Naive thymus-derived CD4-positive, alpha-beta T cell (primary cell): Measurements from ENCODE around the gene ISG20L2. TPM values are rescaled to one million over a fixed set of nuclear protein-coding genes. Genes with fewer than 3 reads are reported as not detected.

Experiments
- ATAC-seq: fragments of 150-1000 bp; cut with Tn5 transposase; 2 replicates; pipeline ENCODE4 v1.10.0; 2021; ENCODE audit warnings: mild to moderate bottlenecking, moderate library complexity
- CTCF ChIA-PET: fragments of 350-600 bp; sonication (Branson Sonifier 250); formaldehyde crosslinking; loops from one replicate; lab custom pipeline; 2021; ENCODE audit warnings: antibody characterized with exemption; lab: Charles Lee
- POLR2A ChIA-PET: fragments of 350-600 bp; sonication (Branson Sonifier 250); formaldehyde crosslinking; loops from one replicate; lab custom pipeline; 2021; ENCODE audit warnings: antibody characterized with exemption, inconsistent platforms; lab: Charles Lee
- DNase-seq, 9 donors: peaks; one replicate each; pipeline versions ENCODE4 v3.0.0 to v3.0.0-alpha.2; 2020 to 2022; ENCODE audit warnings: mixed read lengths in 1 of 9
- H3K27ac ChIP-seq: one replicate; pipeline ENCODE4 v1.7.0; 2013; ENCODE audit warnings: mild to moderate bottlenecking, low read depth, low read length, moderate library complexity
- H3K27me3 ChIP-seq, 2 donors: one replicate each; pipeline ENCODE4 v1.7.0; 2013; ENCODE audit warnings: low read length in 2 of 2, mild to moderate bottlenecking in 2 of 2, moderate library complexity in 2 of 2; ENCODE audit not compliant: control insufficient read depth in 2 of 2, insufficient read depth in 2 of 2
- H3K36me3 ChIP-seq, 3 experiments: 1 replicate in 2 of 3; 2 replicates in 1 of 3; pipeline ENCODE4 v1.7.0; 2013; ENCODE audit warnings: low read length in 3 of 3, mild to moderate bottlenecking in 3 of 3, moderate library complexity in 1 of 3; ENCODE audit not compliant: insufficient read depth in 3 of 3, control insufficient read depth in 2 of 3
- H3K4me1 ChIP-seq, 2 donors: one replicate each; pipeline ENCODE4 v1.7.0; 2013; ENCODE audit warnings: low read length in 2 of 2, mild to moderate bottlenecking in 2 of 2, moderate library complexity in 1 of 2; ENCODE audit not compliant: control insufficient read depth in 2 of 2, insufficient read depth in 2 of 2
- H3K4me3 ChIP-seq: 2 replicates; pipeline ENCODE4 v1.7.0; 2013; ENCODE audit warnings: mild to moderate bottlenecking, low read length
- H3K9me3 ChIP-seq, 3 experiments: 1 replicate in 2 of 3; 2 replicates in 1 of 3; pipeline ENCODE4 v1.7.0; 2013; ENCODE audit warnings: low read length in 3 of 3; ENCODE audit not compliant: control insufficient read depth in 2 of 3
- H3K27ac Mint-ChIP-seq, 9 donors: one replicate each; pipeline ENCODE4 v1.8.0; 2020 to 2022; ENCODE audit warnings: mixed read lengths in 9 of 9, mild to moderate bottlenecking in 8 of 9, moderate library complexity in 5 of 9, inconsistent platforms in 2 of 9
- H3K27me3 Mint-ChIP-seq, 5 donors: one replicate each; pipeline ENCODE4 v1.8.0; 2021 to 2022; ENCODE audit warnings: mixed read lengths in 5 of 5, mild to moderate bottlenecking in 1 of 5
- H3K36me3 Mint-ChIP-seq, 5 donors: one replicate each; pipeline ENCODE4 v1.8.0; 2020 to 2022; ENCODE audit warnings: mixed read lengths in 5 of 5, mild to moderate bottlenecking in 3 of 5, inconsistent platforms in 1 of 5
- H3K4me1 Mint-ChIP-seq, 7 donors: one replicate each; pipeline ENCODE4 v1.8.0; 2020 to 2022; ENCODE audit warnings: mixed read lengths in 7 of 7, mild to moderate bottlenecking in 3 of 7, inconsistent platforms in 1 of 7
- H3K4me3 Mint-ChIP-seq, 10 donors: one replicate each; pipeline ENCODE4 v1.8.0; 2020 to 2022; ENCODE audit warnings: mild to moderate bottlenecking in 10 of 10, mixed read lengths in 10 of 10, moderate library complexity in 6 of 10, inconsistent platforms in 2 of 10
- H3K9me3 Mint-ChIP-seq, 11 donors: one replicate each; pipeline ENCODE4 v1.8.0; 2020 to 2022; ENCODE audit warnings: mixed read lengths in 11 of 11, mild to moderate bottlenecking in 4 of 11, inconsistent platforms in 1 of 11, moderate library complexity in 1 of 11
- intact Hi-C, 2 donors: fragments of 100-400 bp; cut with micrococcal nuclease; formaldehyde crosslinking; loops; one replicate each; pipeline ENCODE4 v1.15.1; 2023
- polyA plus RNA-seq, 2 donors: library from polyadenylated mRNA; unstranded; fragments of 300-500 nt; fragmentation: Illumina TruSeq; gene quantifications; one replicate each; pipeline ENCODE4 v1.2.3, GENCODE V29; 2021
- total RNA-seq, 6 experiments: library from RNA in 5 of 6; stranded (reverse) in 5 of 6; gene quantifications; 1 replicate in 5 of 6; 2 replicates in 1 of 6; pipeline ENCODE4 v1.2.3 and lab custom pipeline; 2021 to 2026

Gene ISG20L2
- total and polyA plus RNA-seq, 7 experiments from 2014 or later, result 15.3 to 59.9 (median 45.0) TPM

DNA sequence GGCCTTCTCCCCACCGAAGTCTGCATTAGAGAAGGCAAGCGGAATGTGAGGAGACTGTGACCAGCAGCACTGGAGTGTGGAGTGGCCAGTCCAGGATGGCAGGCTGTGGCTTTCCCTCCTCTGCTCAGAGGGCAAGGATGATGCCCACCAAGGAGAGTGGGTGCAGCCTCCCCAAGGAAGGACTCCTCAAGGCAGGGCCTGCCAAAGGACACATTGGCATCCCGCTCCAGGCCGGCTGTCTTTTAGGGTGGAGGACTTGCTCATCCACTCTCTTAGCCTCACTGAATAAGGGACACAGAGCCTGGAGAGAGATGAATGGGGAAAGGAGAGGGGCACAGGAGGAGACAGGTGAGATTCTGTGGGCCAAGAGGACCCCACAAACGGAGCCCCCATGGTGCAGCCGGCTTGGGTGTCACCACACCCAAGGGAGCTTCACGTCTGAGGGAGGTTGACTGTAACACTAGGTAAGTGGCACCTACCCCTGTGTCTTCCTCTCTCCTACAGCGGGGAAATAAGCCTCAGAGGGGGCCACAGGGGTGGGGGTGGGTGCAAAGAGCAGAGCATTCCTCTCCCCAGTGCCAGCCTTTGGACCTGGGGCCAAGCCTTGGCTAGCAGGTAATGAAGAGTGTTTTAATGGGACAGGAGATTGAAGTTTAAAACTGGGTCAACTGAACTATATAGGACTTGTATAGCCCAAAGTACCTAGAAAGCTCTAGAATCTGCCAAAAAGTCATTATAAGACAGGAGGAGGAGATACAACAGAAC, 47.2 kb downstream of the ISG20L2 start:
- peaks cover 6 to 18% of the 10 kb centered on the region in 2 donors for H3K4me1 ChIP-seq
- ChIA-PET POLR2A (interaction anchor here (0.6 to 3.9 kb wide), 3 partner anchors 46 to 89 kb away, joined by 3 to 21 read pairs (median 3); partner anchors contain the start of genes ISG20L2 and METTL25B), CTCF (interaction anchor here (0.8 to 3.4 kb wide), 5 partner anchors 10 to 45 kb away, joined by 3 to 12 read pairs (median 4); no protein-coding TSS in a partner anchor)
- H3K27me3 Mint-ChIP-seq, result peaks cover 38 to 56% (median 48%) of the 10 kb centered on the region in 5 donors
- DNase-seq, result no peak
- no peak for ATAC-seq
- intact Hi-C loops, result no loop called here
- H3K4me3 Mint-ChIP-seq, result no peak overlapping the region
- H3K36me3 ChIP-seq, result no peaks in the 10 kb centered on the region
- H3K4me1 Mint-ChIP-seq, result peaks cover 21 to 34% (median 30%) of the 10 kb centered on the region in 7 donors
- H3K27ac Mint-ChIP-seq, result no peak overlapping the region
- H3K9me3 ChIP-seq, result no peaks in the 10 kb centered on the region
- H3K9me3 Mint-ChIP-seq, result peaks cover 0 to 2% (median 0%) of the 10 kb centered on the region in 11 donors
- peaks cover 11 to 20% of the 10 kb centered on the region in 2 donors for H3K27me3 ChIP-seq
- H3K36me3 Mint-ChIP-seq, result peaks cover 0 to 4% (median 0%) of the 10 kb centered on the region in 5 donors
- H3K27ac ChIP-seq, result no peak overlapping the region
- no peak overlapping the region for H3K4me3 ChIP-seq

DNA sequence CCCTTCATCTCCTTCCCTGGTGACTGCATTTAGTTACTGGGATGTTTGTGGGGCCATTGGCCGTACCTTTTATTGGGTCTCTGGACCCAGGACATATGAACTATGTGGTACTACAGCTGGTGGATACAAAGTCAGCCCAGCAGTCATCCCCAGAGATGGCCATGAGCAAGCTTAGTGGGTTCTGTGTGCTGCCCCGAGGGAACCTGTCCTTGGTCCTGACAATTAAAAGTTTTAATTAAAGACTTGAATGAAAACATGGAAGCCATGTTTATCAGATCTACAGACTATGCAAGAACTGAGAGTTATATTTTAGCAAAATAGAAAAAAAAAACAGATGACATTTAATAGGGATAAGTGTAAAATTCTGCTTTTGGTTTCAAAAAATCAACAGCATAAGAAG, 48.5 kb downstream of the ISG20L2 start:
- peaks cover 0 to 4% (median 0%) of the 10 kb centered on the region in 5 donors for H3K36me3 Mint-ChIP-seq
- H3K27me3 Mint-ChIP-seq, result peaks cover 38 to 64% (median 56%) of the 10 kb centered on the region in 5 donors
- POLR2A ChIA-PET, result no interaction called here
- Histone ChIP-seq H3K4me3 (no peak overlapping the region), H3K27me3 (peaks cover 11 to 20% of the 10 kb centered on the region in 2 donors), H3K27ac (no peak overlapping the region), H3K36me3 (no peaks in the 10 kb centered on the region), H3K4me1 (peaks cover 6 to 18% of the 10 kb centered on the region in 2 donors), H3K9me3 (no peaks in the 10 kb centered on the region)
- no peak for DNase-seq
- no peak for ATAC-seq
- peaks cover 21 to 34% (median 30%) of the 10 kb centered on the region in 7 donors for H3K4me1 Mint-ChIP-seq
- H3K27ac Mint-ChIP-seq, result no peak overlapping the region
- no peak overlapping the region for H3K4me3 Mint-ChIP-seq
- CTCF ChIA-PET, result interaction anchor here (3.4 kb wide), 1 partner anchor 46 kb away, joined by 12 read pairs; no protein-coding TSS in a partner anchor
- H3K9me3 Mint-ChIP-seq, result peaks cover 0 to 2% (median 0%) of the 10 kb centered on the region in 11 donors
- intact Hi-C loops, result no loop called here

- peaks cover 11 to 20% of the 10 kb centered on the region in 2 donors for H3K27me3 ChIP-seq
- peak overlapping the region in 9 of 10 donors; percentile 6 to 70 (median 49) for H3K4me3 Mint-ChIP-seq
- no peaks in the 10 kb centered on the region for H3K9me3 ChIP-seq
- no peaks in the 10 kb centered on the region for H3K36me3 ChIP-seq
- CTCF ChIA-PET, result interaction anchor here (0.8 to 1.8 kb wide), 10 partner anchors 12 to 185 kb away, joined by 3 to 5 read pairs (median 4); no protein-coding TSS in a partner anchor
- H3K9me3 Mint-ChIP-seq, result peaks cover 0 to 2% (median 0%) of the 10 kb centered on the region in 11 donors
- DNase-seq (peak in 2 of 9 donors; percentile 23 to 34), ATAC-seq (peak; percentile 61)
- H3K27ac ChIP-seq, result no peak overlapping the region
- peaks cover 3 to 6% of the 10 kb centered on the region in 2 donors for H3K4me1 ChIP-seq
- H3K27ac Mint-ChIP-seq, result peak overlapping the region in 1 of 9 donors; percentile 1
- H3K4me3 ChIP-seq, result no peak overlapping the region
- H3K4me1 Mint-ChIP-seq, result peaks cover 8 to 17% (median 14%) of the 10 kb centered on the region in 7 donors
- POLR2A ChIA-PET, result no interaction called here
- intact Hi-C loops, result loop anchor here (1.0 kb wide), 3 partner anchors 18 to 53 kb away; no protein-coding TSS in a partner anchor
- H3K27me3 Mint-ChIP-seq, result peaks cover 50 to 82% (median 60%) of the 10 kb centered on the region in 5 donors
- peaks cover 0 to 4% (median 0%) of the 10 kb centered on the region in 5 donors for H3K36me3 Mint-ChIP-seq
These were observed 50.7 kb downstream of the ISG20L2 start for GRCh38 chr1:156677616-156678596.

DNA sequence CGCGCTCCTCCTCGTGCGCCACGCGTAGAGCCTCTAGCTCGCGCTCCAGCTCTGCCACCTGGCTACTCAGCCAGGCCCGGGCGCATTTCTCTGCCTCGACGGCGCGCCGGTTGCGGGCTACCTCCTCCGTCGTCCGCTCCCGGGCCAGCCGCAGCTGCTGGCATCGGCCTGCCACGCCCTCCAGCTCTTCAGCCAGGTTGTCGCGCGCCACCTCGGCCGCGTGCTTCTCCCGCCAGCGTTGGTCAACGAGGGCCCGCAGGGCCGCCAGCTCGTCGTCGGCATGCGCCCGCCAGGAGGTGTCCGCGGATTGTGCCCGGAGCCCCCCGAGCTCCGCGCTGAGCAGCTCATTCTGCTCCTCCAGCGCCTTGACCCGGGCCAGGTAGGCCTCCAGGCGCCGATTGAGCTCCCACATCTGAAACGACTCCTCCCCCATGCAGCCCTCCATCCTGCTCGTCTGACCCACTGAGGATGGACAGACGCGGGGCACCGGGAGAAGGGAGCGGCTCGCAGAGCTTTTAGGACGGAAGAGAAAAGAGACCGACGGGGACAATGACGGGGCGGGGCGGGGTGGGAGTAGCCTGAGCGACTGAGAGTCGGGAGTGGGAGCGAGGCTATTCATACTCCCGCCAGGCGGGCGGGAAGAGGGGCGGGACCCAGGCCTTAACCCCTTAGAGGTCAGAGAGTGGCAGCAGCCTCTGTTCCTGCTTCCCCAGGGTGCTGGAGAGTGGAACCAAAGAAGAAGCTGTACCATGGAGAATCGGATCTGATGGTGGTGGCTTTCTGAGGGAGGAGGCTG, 51.5 kb downstream of the ISG20L2 start, which contains the start of gene NES:
TSS of gene NES (minus strand) at position 588 of the 796 bp plus-strand sequence. CDS start at position 445, 143 bp downstream.
- CTCF ChIA-PET, result interaction anchor here (0.7 to 1.8 kb wide), 7 partner anchors 12 to 95 kb away, joined by 3 to 5 read pairs (median 3); no protein-coding TSS in a partner anchor
- H3K27ac Mint-ChIP-seq, result peak within 1 kb of the TSS in 1 of 9 donors; percentile 1
- peaks cover 0 to 2% (median 0%) of the 10 kb centered on the region in 11 donors for H3K9me3 Mint-ChIP-seq
- H3K4me1 ChIP-seq, result peaks cover 3 to 6% of the 10 kb centered on the region in 2 donors
- H3K36me3 Mint-ChIP-seq, result peaks cover 0 to 4% (median 0%) of the 10 kb centered on the region in 5 donors
- no peak for ATAC-seq
- H3K9me3 ChIP-seq, result no peaks in the 10 kb centered on the region
- H3K27me3 Mint-ChIP-seq, result peaks cover 50 to 87% (median 58%) of the 10 kb centered on the region in 5 donors
- POLR2A ChIA-PET, result no interaction called here
- DNase-seq, result no peak
- H3K27me3 ChIP-seq, result peaks cover 11 to 20% of the 10 kb centered on the region in 2 donors
- no peak within 1 kb of the TSS for H3K27ac ChIP-seq
- intact Hi-C loops, result no loop called here
- peak within 1 kb of the TSS; percentile 6 to 70 (median 48) for H3K4me3 Mint-ChIP-seq
- peaks cover 8 to 17% (median 14%) of the 10 kb centered on the region in 7 donors for H3K4me1 Mint-ChIP-seq
- H3K36me3 ChIP-seq, result no peaks in the 10 kb centered on the region
- H3K4me3 ChIP-seq, result no peak within 1 kb of the TSS

- Histone ChIP-seq H3K27me3 (peaks cover 11 to 18% of the 10 kb centered on the region in 2 donors), H3K36me3 (no peaks in the 10 kb centered on the region), H3K4me3 (no peak overlapping the region), H3K27ac (no peak overlapping the region), H3K4me1 (peaks cover 3 to 6% of the 10 kb centered on the region in 2 donors), H3K9me3 (no peaks in the 10 kb centered on the region)
- Mint-ChIP-seq H3K4me3 (no peak overlapping the region), H3K27ac (no peak overlapping the region), H3K4me1 (peaks cover 10 to 17% (median 14%) of the 10 kb centered on the region in 7 donors), H3K36me3 (peaks cover 0 to 4% (median 0%) of the 10 kb centered on the region in 5 donors), H3K27me3 (peaks cover 48 to 87% (median 52%) of the 10 kb centered on the region in 5 donors), H3K9me3 (peaks cover 0 to 2% (median 0%) of the 10 kb centered on the region in 11 donors)
- ATAC-seq, result no peak
- POLR2A ChIA-PET, result interaction anchor here (0.6 kb wide), 2 partner anchors 18 to 315 kb away, joined by 3 read pairs; no protein-coding TSS in a partner anchor
- no peak for DNase-seq
- intact Hi-C loops, result no loop called here
- CTCF ChIA-PET, result interaction anchor here (0.5 to 1.4 kb wide), 5 partner anchors 11 to 21 kb away, joined by 3 to 4 read pairs (median 3); no protein-coding TSS in a partner anchor
These were observed 52.3 kb downstream of the ISG20L2 start for GRCh38 chr1:156676114-156676819.
